ENCODE measurements around the gene SLC25A30. TPM values are rescaled to one million over a fixed set of nuclear protein-coding genes. Genes with fewer than 3 reads are reported as not detected.
"Not testable (repeated sequence)": the region's sequence is repeated elsewhere in the genome, so short reads cannot be mapped to it uniquely, and the experiment has no call there.

The SLC25A30 gene
- total and polyA plus RNA-seq, 4 donors: 9.3 to 11.0 (median 10.0) TPM

DNA sequence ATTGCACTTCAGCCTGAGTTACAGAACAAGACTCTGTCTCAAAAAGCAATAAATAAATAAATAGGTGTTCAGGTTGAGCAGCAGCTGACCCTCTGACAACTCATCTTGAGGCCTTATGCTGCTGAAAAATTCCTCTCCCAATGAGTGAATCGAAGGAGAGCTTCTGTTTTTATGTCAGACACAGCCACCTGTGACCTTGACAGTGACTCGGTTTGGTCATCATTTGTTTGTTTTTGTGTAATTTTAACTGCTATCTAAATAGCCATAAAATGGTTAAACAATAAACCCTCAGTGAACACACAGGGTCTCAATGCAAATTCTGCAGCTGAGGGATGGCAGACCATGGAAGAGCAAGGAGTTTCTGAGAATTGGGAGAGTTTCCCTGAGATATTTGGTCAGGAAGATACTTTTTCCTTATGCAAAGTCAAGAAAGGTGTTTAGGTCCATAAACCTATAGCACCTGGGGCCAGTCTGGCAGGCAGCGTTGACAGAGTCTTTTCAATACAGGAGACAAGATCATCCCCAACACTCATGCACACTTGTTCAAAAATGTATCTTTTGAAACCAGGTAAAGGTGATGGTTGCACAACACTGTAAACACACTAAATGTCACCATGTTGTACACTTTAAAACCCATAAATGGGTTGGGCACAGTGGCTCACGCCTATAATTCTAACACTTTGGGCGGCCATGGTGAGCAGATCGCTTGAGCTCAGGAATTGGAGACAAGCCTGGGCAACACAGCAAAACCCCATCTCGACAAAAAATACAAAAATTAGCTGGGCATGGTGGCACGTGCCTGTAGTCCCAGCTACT, 16.6 kb upstream of the SLC25A30 start:
- Histone ChIP-seq H3K36me3 (ENCODE audit: control insufficient read depth, insufficient read depth, low read length) (no peaks in the 10 kb centered on the region), H3K9me3 (ENCODE audit: control insufficient read depth, insufficient read depth, low read length) (no peaks in the 10 kb centered on the region), H3K27me3 (ENCODE audit: control insufficient read depth, insufficient read depth, low read length) (no peaks in the 10 kb centered on the region), H3K27ac (ENCODE audit: low read depth, low read length) (no peak overlapping the region), H3K4me1 (ENCODE audit: control insufficient read depth, insufficient read depth, low read length) (no peaks in the 10 kb centered on the region), H3K4me3 (ENCODE audit: low read depth, low read length) (no peak overlapping the region)
- no peak for DNase-seq (ENCODE audit: low read depth in 4 of 6, low spot score in 6 of 6)
- 90% methylated on average over 7 of the region's 8 CpGs for WGBS (ENCODE audit: insufficient coverage)

DNA sequence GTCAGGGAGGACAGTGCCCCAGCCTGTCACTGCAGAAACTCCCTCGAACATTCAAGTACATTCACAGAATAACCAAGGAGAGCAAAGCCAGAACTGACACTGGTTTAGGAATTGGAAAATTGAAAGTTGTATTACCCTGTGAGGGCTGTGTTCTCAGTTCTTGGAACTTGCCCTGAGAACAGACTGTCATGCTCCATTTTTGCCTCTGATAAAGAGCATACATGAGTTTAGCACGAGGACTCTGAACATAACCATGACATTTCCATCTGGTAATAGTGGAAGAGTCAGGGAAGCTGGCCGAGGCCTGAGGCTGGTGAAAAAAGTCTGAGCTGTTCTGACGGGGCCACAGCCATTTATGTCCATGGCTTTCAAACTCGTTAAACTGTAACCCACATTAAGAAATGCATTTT, 15.2 kb upstream of the SLC25A30 start:
- Histone ChIP-seq H3K27ac (ENCODE audit: low read depth, low read length) (no peak overlapping the region), H3K4me1 (ENCODE audit: control insufficient read depth, insufficient read depth, low read length) (no peaks in the 10 kb centered on the region), H3K9me3 (ENCODE audit: control insufficient read depth, insufficient read depth, low read length) (no peaks in the 10 kb centered on the region), H3K27me3 (ENCODE audit: control insufficient read depth, insufficient read depth, low read length) (no peaks in the 10 kb centered on the region), H3K36me3 (ENCODE audit: control insufficient read depth, insufficient read depth, low read length) (no peaks in the 10 kb centered on the region), H3K4me3 (ENCODE audit: low read depth, low read length) (no peak overlapping the region)
- DNase-seq (ENCODE audit: low read depth in 4 of 6, low spot score in 6 of 6): no peak
- WGBS (ENCODE audit: insufficient coverage): 83% methylated on average over 2 of the region's 5 CpGs

- DNase-seq (ENCODE audit: low read depth in 4 of 6, low spot score in 6 of 6): no peak
- H3K4me3 ChIP-seq (ENCODE audit: low read depth, low read length): no peak overlapping the region
- no peaks in the 10 kb centered on the region for H3K4me1 ChIP-seq (ENCODE audit: control insufficient read depth, insufficient read depth, low read length)
- no peaks in the 10 kb centered on the region for H3K27me3 ChIP-seq (ENCODE audit: control insufficient read depth, insufficient read depth, low read length)
- H3K36me3 ChIP-seq (ENCODE audit: control insufficient read depth, insufficient read depth, low read length): no peaks in the 10 kb centered on the region
- H3K9me3 ChIP-seq (ENCODE audit: control insufficient read depth, insufficient read depth, low read length): no peaks in the 10 kb centered on the region
- 91% methylated on average over 5 of the region's 6 CpGs for WGBS (ENCODE audit: insufficient coverage)
- no peak overlapping the region for H3K27ac ChIP-seq (ENCODE audit: low read depth, low read length)
These were observed 14.7 kb upstream of the SLC25A30 start for GRCh38 chr13:45432737-45433380.

DNA sequence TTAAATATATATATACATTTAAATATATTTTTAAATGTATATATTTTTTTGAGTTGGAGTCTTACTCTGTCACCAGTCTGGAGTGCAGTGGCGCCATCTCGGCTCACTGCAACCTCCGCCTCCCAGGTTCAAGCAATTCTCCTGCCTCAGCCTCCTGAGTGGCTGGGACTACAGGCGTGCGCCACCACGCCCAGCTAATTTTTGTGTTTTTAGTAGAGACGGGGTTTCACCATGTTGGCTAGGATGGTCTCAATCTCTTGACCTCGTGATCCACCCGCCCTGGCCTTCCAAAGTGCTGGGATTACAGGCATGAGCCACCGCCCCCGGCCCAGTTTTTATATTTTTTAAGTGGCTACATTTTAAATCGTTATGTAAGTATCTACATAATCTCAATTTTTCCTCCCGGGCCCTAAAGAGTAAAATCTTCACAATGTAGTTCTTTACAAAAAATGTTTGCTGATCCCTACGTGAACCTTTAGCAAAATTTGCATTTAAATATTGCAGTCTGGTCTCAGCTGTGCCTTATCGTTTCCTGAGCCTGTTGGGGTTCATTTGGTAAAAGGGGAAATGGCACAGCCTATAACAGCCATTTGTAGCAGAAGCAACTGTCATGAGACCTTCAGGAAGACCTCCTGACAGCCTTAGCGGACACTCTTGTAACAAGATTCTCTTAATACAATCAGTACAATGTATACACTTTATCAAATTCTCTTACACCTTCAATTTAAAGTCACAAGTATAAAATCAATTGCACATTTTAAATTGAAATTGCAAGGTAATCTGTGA, 8.1 kb upstream of the SLC25A30 start:
- peak in 1 of 6 donors; percentile 73 for DNase-seq (ENCODE audit: low read depth in 4 of 6, low spot score in 6 of 6)
- H3K27ac ChIP-seq (ENCODE audit: low read depth, low read length); H3K36me3 ChIP-seq (ENCODE audit: control insufficient read depth, insufficient read depth, low read length); H3K9me3 ChIP-seq (ENCODE audit: control insufficient read depth, insufficient read depth, low read length); H3K4me1 ChIP-seq (ENCODE audit: control insufficient read depth, insufficient read depth, low read length); H3K27me3 ChIP-seq (ENCODE audit: control insufficient read depth, insufficient read depth, low read length); H3K4me3 ChIP-seq (ENCODE audit: low read depth, low read length): not testable (repeated sequence)
- WGBS (ENCODE audit: insufficient coverage): 14% methylated on average over 1 of the region's 16 CpGs

DNA sequence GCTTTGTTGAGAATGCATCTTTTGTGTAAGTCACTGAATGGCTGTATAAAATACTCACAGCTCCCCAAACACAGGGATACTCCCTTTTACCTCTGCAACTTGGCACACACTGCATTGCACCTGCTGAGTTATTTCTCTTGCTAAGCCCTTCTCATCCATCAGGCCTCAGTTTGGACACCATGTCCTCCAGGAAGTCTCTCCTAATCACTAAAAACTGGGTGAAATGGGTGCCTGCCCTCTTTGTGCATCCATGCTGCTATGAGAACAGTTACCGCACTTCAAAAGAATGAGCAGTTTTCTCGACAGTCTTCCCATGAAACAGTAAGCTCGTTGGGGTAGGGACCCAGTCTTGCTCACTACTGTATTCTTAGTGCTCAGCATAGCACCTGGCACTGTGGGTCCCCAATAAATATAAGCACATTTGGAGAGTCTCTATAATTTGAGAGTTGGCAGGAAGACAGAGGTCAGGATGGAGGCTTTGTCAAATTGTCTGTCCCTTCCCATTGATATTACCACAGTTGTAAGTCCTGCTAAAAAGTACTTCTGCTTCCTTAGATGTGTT, 4.6 kb upstream of the SLC25A30 start:
- H3K4me3 ChIP-seq (ENCODE audit: low read depth, low read length): no peak overlapping the region
- H3K36me3 ChIP-seq (ENCODE audit: control insufficient read depth, insufficient read depth, low read length): no peaks in the 10 kb centered on the region
- DNase-seq (ENCODE audit: low read depth in 4 of 6, low spot score in 6 of 6): peak in 1 of 6 donors; percentile 19
- peaks cover under 1% of the 10 kb centered on the region for H3K4me1 ChIP-seq (ENCODE audit: control insufficient read depth, insufficient read depth, low read length)
- no peaks in the 10 kb centered on the region for H3K27me3 ChIP-seq (ENCODE audit: control insufficient read depth, insufficient read depth, low read length)
- no peak overlapping the region for H3K27ac ChIP-seq (ENCODE audit: low read depth, low read length)
- WGBS (ENCODE audit: insufficient coverage): 63% methylated on average over 2 of the region's 3 CpGs
- H3K9me3 ChIP-seq (ENCODE audit: control insufficient read depth, insufficient read depth, low read length): no peaks in the 10 kb centered on the region

DNA sequence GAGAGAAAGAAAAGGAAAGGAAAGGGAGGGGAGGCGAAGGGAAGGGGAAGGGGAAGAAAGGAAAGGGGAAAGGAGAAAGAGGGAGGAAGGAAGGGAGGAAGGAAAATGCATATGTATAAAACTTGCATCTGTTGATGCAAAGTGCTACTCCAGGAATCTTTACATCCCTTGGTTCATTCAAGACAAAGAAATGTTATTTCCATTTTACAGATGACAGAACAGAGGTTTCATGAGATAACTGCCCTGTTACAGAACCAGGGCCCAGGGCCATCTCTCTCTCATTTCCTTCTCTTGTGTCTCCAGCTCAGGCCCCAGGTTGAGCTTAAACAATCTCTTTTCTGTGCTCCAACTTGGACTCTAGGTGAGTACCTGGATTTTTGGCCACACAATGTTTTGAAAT, 1.8 kb upstream of the SLC25A30 start:
- H3K27ac ChIP-seq (ENCODE audit: low read depth, low read length): no peak overlapping the region
- H3K27me3 ChIP-seq (ENCODE audit: control insufficient read depth, insufficient read depth, low read length): no peaks in the 10 kb centered on the region
- H3K4me3 ChIP-seq (ENCODE audit: low read depth, low read length): no peak overlapping the region
- no peaks in the 10 kb centered on the region for H3K36me3 ChIP-seq (ENCODE audit: control insufficient read depth, insufficient read depth, low read length)
- DNase-seq (ENCODE audit: low read depth in 4 of 6, low spot score in 6 of 6): no peak
- peaks cover 13% of the 10 kb centered on the region for H3K4me1 ChIP-seq (ENCODE audit: control insufficient read depth, insufficient read depth, low read length)
- WGBS (ENCODE audit: insufficient coverage): 100% methylated on average over 1 of the region's 1 CpG
- H3K9me3 ChIP-seq (ENCODE audit: control insufficient read depth, insufficient read depth, low read length): no peaks in the 10 kb centered on the region

DNA sequence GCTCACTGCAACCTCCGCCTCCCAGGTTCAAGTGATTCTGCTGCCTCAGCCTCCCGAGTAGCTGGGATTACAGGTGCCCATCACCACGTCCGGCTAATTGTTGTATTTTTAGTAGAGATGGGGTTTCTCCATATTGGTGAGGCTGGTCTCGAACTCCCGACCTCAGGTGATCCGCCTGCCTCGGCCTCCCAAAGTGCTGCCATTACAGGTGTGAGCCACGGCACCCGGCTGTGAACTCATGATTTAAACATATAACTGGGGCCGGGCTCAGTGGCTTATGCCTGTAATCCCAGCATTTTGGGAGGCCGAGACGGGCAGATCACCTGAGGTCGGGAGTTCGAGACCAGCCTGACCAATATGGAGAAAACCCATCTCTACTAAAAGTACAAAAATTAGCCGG, 1.2 kb upstream of the SLC25A30 start:
- WGBS (ENCODE audit: insufficient coverage): 97% methylated on average over 11 of the region's 16 CpGs
- not testable (repeated sequence) for H3K4me3 ChIP-seq (ENCODE audit: low read depth, low read length); H3K27me3 ChIP-seq (ENCODE audit: control insufficient read depth, insufficient read depth, low read length); H3K36me3 ChIP-seq (ENCODE audit: control insufficient read depth, insufficient read depth, low read length); H3K9me3 ChIP-seq (ENCODE audit: control insufficient read depth, insufficient read depth, low read length); H3K27ac ChIP-seq (ENCODE audit: low read depth, low read length); DNase-seq (ENCODE audit: low read depth in 4 of 6, low spot score in 6 of 6)
- peaks cover 13% of the 10 kb centered on the region for H3K4me1 ChIP-seq (ENCODE audit: control insufficient read depth, insufficient read depth, low read length)

DNA sequence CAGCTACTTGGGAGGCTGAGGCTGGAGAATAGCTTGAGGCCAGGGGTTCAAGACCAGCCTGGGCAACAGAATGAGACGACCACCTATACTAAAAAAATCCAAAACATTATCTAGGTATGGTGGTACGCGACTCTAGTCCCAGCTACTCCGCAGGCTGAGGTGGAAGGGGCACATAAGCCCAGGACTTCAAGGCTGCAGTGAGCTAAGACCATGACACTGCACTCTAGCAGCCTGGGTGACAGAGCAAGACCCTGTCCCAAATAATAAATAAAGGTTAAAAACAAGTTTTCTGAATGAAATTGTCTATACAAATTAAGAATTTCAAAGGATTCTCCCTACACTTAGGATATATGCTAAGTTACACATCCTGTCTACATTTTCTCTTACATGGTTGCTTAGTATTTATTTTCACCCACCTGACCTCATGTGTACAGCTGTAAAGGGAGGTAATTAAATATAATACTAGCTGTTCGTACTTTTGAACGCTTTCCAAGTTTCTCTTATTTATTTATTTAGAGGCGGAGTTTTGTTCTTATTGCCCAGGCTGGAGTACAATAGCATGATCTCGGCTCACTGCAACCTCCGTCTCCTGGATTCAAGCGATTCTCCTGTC, 1.6 kb downstream of the SLC25A30 start:
- no peaks in the 10 kb centered on the region for H3K36me3 ChIP-seq (ENCODE audit: control insufficient read depth, insufficient read depth, low read length)
- H3K4me3 ChIP-seq (ENCODE audit: low read depth, low read length): peak overlapping the region; percentile 83
- peak overlapping the region; percentile 92 for H3K27ac ChIP-seq (ENCODE audit: low read depth, low read length)
- H3K27me3 ChIP-seq (ENCODE audit: control insufficient read depth, insufficient read depth, low read length): no peaks in the 10 kb centered on the region
- no peaks in the 10 kb centered on the region for H3K9me3 ChIP-seq (ENCODE audit: control insufficient read depth, insufficient read depth, low read length)
- 40% methylated on average over 1 of the region's 10 CpGs for WGBS (ENCODE audit: insufficient coverage)
- no peak for DNase-seq (ENCODE audit: low read depth in 4 of 6, low spot score in 6 of 6)
- H3K4me1 ChIP-seq (ENCODE audit: control insufficient read depth, insufficient read depth, low read length): peaks cover 13% of the 10 kb centered on the region

- no peak for DNase-seq (ENCODE audit: low read depth in 4 of 6, low spot score in 6 of 6)
- 86% methylated on average over 1 of the region's 1 CpG for WGBS (ENCODE audit: insufficient coverage)
- no peaks in the 10 kb centered on the region for H3K27me3 ChIP-seq (ENCODE audit: control insufficient read depth, insufficient read depth, low read length)
- H3K4me3 ChIP-seq (ENCODE audit: low read depth, low read length): peak overlapping the region; percentile 2
- H3K36me3 ChIP-seq (ENCODE audit: control insufficient read depth, insufficient read depth, low read length): peaks cover 10% of the 10 kb centered on the region
- H3K4me1 ChIP-seq (ENCODE audit: control insufficient read depth, insufficient read depth, low read length): peaks cover 13% of the 10 kb centered on the region
- no peaks in the 10 kb centered on the region for H3K9me3 ChIP-seq (ENCODE audit: control insufficient read depth, insufficient read depth, low read length)
- peak overlapping the region; percentile 88 for H3K27ac ChIP-seq (ENCODE audit: low read depth, low read length)
These were observed 3.1 kb downstream of the SLC25A30 start for GRCh38 chr13:45415112-45415511.

Measured in spinal cord (tissue), 10 donors.